ENCODE data around the gene TUT4.

TUT4 gene

GRCh38 chr1:52552505-52553361 lies at the start of gene TUT4:
Gene TUT4 (minus strand): TSS chr1:52553092. CDS start chr1:52526280, 26,812 bp downstream.
- TF ChIP-seq CTCF (IDR thresholded peaks at IDR 0.05; ENCODE audit: low read depth, low read length, missing control alignments): peak; percentile 7
- peak; percentile 70 for DNase-seq (ENCODE audit: low read depth)
- peak within 1 kb of the TSS; percentile 78 for H3K4me3 ChIP-seq (ENCODE audit: low read depth, low read length)
- in situ Hi-C loops (cut with HindIII; ENCODE audit: low sequenced_read_pairs): no loop called here

DNA sequence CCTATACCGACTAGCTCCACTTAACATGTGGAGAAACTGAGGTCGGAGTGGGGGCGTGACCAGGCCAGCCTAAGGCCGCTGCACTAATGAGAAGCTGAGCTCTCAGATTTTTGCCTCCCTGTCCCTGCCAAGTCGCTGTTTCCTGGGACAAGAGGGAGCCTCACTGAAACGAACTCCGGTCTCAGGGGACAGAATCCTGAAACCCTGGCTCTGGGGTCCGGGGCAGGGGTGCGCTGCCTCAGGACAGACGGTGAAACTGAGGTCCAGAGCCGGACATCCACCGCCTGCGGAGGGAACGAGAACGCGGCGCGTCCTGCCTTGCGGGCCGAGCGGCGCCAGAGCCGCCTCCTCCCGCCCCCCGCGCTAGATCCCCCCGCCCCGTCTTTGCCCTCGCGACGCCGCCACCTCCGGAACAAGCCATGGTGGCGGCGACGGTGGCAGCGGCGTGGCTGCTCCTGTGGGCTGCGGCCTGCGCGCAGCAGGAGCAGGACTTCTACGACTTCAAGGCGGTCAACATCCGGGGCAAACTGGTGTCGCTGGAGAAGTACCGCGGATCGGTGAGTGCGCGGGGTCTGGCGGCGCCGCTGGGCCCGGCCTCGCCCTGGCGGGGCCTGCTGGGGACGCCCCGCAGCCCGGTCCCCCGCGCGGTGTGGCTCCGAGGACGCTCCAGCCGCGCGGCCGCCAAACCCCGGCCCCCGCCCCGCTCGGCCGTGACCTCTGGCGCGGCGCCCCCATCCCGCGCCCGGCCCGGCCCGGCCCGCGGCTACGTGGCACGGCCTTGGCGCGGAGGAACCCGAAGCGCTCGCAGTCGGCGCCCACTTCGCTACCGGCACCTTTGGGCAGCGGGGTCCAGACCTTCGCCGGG lies 49.3 kb upstream of the TUT4 start, which contains the start of gene GPX7:
Gene GPX7 (plus strand): TSS at position 381 of the 865 bp plus-strand sequence. CDS start 39 bp downstream, at position 420.
- in situ Hi-C loops (cut with HindIII; ENCODE audit: low sequenced_read_pairs): no loop called here
- DNase-seq (ENCODE audit: low read depth): no peak
- peak within 1 kb of the TSS; percentile 42 for H3K4me3 ChIP-seq (ENCODE audit: low read depth, low read length)
- no peak for TF ChIP-seq CTCF (IDR thresholded peaks at IDR 0.05; ENCODE audit: low read depth, low read length, missing control alignments)

GRCh38 chr1:52601519-52601918 lies 48.6 kb upstream of the TUT4 start:
- TF ChIP-seq CTCF (IDR thresholded peaks at IDR 0.05; ENCODE audit: low read depth, low read length, missing control alignments): no peak
- DNase-seq (ENCODE audit: low read depth): no peak
- H3K4me3 ChIP-seq (ENCODE audit: low read depth, low read length): no peak overlapping the region
- in situ Hi-C loops (cut with HindIII; ENCODE audit: low sequenced_read_pairs): no loop called here

DNA sequence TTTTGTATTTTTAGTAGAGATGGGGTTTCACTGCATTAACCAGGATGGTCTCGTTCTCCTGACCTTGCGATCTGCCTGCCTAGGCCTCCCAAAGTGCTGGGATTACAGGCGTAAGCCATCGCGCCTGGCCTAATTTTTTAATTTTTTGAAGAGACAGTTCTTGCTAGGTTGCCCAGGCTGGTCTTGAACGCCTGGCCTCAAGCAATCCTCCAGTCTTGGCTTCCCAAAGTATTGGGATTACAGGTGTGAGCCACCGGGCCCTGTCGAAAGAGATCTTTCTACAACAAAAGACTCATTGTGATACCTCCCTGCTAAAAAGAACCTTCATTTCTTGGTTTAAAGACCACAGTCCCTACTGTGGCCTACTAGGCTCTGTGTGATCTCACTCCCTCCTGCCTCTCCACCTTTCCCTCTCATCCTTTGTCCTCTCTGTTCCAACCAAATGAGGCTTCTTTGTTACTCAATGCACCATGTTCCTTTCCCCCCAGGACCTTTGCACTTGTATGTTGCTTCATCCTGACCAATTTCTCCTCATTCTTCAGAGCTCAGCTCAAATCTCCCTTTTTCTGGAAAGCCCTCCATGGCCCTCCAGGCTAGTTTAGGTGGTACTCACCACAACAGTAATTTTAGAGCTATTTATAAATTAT lies 47.8 kb upstream of the TUT4 start:
- in situ Hi-C loops (cut with HindIII; ENCODE audit: low sequenced_read_pairs): no loop called here
- TF ChIP-seq CTCF (IDR thresholded peaks at IDR 0.05; ENCODE audit: low read depth, low read length, missing control alignments): no peak
- no peak for DNase-seq (ENCODE audit: low read depth)
- H3K4me3 ChIP-seq (ENCODE audit: low read depth, low read length): no peak overlapping the region

GRCh38 chr1:52599236-52599635 lies 46.3 kb upstream of the TUT4 start:
- DNase-seq (ENCODE audit: low read depth): no peak
- no peak for TF ChIP-seq CTCF (IDR thresholded peaks at IDR 0.05; ENCODE audit: low read depth, low read length, missing control alignments)
- no peak overlapping the region for H3K4me3 ChIP-seq (ENCODE audit: low read depth, low read length)
- in situ Hi-C loops (cut with HindIII; ENCODE audit: low sequenced_read_pairs): no loop called here

DNA sequence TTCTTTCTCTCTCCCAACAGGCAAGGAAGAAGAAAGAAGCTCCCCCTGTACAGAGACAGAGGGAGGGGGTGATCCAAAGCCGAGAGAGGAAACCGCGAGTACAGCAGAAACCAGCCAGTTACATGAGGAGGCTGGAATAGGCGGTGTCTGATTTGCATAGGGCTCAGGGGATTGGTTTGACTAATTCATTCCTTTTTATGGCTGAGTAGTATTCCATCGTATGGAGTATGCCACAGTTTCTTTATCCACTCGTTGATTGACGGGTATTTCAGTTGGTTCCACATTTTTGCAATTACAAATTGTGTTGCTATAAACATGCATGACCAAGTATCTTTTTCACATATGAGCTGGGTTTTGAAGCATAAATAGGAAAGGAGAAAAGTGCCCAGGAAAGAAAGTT lies 45.8 kb upstream of the TUT4 start:
- in situ Hi-C loops (cut with HindIII; ENCODE audit: low sequenced_read_pairs): no loop called here
- no peak for DNase-seq (ENCODE audit: low read depth)
- H3K4me3 ChIP-seq (ENCODE audit: low read depth, low read length): no peak overlapping the region
- no peak for TF ChIP-seq CTCF (IDR thresholded peaks at IDR 0.05; ENCODE audit: low read depth, low read length, missing control alignments)

All from astrocyte of the cerebellum (primary cell).